ENCODE measurements around the gene CYBRD1.

CYBRD1 gene

DNA sequence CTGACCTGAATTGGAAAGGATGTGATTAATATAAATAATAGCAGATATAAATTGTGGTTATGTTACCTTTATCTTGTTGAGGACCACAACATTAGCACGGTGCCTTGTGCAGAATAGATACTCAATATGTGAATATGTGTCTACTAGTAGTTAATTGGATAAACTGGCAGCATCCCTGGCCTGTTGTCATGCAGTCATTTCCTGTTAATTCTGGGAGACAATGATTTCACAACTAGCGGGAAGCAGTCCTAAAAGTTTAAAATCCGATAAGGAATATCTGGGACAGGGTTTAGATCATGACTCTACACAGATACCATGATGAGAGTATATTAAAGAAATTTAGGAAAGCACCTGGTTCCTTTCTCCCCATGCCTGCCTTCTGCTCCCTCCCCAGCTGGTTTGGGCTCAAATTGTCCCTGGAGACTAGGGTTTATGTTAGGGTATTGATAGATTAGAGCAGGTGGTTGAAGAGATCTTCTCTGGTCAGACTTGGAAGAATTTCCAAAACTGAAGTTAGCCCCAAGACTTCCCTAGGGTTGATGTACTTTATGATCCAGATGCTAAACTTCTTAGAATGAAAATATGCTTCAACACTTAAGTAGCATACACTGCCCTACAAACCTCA is 32.8 kb downstream of the CYBRD1 start:
- DNase-seq, result no peak

DNA sequence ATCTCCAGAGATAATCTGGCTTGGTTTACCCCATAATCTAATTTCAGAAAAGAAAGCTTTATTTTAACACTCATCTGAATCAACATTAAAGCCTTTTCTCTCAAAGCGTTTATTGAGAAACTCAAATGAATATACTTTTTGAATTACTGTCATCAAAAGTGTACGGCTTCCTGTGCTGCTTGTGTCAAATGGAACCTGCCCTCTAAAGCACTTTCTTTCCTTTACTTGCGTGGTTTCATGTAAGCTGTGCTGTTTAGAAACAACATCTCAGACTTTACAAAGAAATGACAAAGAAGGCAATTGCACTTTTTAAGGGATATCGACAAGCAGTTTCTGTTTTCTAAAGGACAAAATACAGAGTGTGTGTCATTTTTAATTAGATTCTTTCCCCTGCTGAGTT is 35.1 kb downstream of the CYBRD1 start:
- DNase-seq, result no peak

DNA sequence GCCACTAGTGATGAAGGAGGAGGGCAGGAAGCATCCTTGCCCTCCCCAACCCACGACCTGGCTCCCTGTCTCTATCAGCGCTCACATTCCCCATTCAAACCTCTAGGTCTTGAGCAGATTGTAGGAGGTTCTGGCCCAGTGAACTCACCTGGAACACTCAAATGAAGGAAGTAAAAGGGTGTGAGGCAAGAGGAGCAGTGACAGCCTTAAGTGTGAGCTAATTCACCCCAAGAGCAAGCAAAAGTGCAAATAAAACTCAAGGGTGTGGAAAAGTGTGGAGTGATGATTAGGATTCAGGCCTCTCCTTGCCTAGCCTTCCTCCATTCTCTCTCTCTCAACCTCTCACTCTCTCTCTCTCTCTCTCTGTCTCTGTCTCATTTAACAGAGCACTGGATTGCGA is 41.0 kb downstream of the CYBRD1 start:
- DNase-seq, result no peak

DNA sequence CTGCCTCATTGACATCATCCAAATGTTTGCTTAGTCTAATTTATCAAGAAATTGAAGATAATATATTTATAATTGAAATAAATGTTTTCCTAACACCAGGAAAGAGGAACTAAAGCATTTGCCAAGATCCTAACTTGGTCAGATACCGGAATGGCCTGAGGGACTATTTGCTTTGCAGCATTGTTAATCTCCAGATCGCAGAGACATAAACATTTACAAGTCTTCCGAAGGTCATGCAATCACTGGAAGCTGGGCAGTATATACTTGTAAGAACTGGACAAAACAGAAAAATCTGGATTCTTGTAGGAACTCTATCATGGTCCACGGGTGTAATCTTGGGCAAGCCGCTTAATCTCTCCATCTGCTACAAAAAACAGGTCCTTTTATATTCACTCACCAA is 42.2 kb downstream of the CYBRD1 start:
- no peak for DNase-seq

DNA sequence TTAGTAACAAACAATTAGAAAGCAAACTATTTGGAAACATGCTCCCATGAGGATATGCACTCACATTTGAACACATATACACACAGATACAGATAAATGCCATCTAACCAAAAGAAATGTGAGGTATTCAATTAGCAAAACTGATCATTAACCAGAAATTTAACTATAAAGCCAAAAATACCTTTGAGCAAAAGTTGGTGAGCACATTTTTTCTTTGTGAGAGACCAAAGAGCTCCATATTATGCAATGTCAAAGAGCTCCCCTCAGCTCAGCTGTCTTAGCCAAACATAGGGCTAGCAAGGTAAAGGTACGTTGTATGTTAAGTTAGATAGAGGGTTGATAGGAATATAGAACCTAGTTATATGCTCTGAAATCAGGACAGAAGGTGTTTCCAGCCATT is 43.8 kb downstream of the CYBRD1 start:
- DNase-seq, result no peak

DNA sequence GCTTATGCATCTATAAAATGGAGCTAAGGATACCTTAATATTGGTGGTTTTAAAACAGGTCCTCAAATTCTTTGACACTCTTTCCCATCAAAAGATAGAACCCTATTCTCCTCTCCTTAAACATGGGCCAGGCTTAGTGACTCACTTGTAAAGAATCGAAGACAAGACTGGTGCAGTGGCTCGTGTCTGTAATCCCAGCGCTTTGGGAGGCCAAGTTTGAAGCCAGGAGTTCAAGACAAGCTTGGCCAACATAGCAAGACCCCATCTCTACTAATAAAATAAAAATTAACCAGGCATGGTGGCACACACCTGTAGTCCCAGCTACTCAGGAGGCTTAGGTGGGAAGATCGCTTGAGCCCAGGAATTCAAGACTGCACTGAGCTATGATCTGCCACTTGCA is 44.5 kb downstream of the CYBRD1 start:
- DNase-seq, result no peak

DNA sequence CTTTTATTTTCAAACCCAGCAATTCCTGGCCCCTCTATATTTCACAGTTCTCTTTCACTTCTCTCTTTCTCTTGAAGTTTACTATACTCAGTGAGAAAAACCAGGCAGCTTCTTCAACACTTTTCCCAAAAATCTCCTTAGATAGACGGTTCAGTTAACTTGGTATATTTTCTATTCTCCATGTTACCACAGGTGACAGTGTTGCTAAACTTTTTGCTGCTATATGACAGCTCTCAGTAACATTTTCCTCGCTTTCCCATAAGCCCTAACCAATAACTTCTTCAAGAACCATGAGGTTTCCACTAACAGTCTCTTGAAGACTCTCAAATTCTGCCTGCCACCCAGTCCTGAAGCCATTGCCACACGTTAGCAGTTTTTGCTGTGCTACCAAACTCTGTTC is 45.8 kb downstream of the CYBRD1 start:
- no peak for DNase-seq

DNA sequence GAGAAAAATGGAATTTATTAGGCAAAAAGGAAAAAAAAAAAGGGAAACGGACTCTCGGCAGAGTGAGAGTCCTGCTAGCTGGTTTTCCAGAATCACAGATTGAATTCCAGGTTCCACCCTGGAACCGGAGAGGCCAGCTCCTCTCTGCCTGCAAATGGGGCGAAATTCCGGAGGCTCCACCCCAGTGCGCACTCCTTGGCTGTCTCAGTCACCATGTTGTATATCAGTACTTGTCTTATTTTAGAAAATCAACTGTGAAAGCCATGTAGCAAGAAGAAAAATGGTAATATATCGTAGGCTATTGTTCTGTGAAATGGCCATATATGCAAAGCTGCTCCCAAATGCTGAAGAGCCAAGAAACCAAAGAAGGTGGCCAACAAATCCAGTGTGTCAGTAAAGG is 49.4 kb downstream of the CYBRD1 start:
- DNase-seq, result no peak

DNA sequence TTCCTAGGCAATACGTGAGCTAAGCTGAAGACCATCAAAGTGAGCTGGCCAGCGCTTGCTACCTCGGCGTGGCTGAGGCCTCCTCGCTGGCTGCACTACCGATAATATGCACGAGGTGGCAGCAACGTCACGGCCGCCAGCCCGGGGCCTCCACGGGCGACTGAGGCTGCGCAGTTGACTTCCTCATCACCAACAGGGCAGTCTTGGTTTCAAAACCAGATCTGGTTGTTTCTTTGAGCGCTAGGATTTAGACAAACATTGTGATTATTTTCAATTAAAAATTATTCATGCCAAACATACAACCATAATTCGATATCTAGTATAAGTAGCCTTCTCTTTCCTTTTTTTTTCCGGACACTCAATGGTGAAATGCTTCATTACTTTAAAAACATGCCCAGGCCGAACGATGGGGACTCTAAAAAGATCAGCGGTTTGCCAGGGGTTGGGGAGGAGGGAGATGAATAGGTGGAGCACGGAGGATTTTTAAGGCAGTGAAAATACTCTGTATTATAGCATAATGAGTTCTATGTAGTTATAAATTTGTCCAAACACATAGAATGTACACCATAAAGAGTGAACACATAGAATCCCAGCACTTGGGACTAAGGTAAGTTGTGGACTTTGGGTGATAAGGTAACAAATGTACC is 52.0 kb downstream of the CYBRD1 start:
- DNase-seq, result peak; percentile 83 to 91 (median 90)

DNA sequence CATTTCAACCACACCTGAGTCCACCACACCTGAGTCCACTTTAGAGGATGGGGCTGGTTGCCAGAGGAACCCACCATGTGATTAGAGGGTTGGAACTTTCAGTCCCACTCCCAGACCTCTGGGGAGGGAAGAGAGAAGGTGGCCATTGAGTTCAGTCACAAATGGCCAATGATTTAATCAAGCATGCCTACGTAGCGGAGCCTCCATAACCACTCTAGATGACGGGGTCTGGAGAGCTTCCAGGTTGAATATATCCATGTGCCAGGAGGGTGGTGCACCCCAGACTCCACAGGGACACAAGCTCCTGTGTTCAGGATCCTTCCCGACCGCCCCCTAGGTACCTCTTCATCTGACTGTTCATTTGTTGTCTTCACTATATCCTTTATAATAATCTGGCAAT is 53.3 kb downstream of the CYBRD1 start:
- no peak for DNase-seq

DNA sequence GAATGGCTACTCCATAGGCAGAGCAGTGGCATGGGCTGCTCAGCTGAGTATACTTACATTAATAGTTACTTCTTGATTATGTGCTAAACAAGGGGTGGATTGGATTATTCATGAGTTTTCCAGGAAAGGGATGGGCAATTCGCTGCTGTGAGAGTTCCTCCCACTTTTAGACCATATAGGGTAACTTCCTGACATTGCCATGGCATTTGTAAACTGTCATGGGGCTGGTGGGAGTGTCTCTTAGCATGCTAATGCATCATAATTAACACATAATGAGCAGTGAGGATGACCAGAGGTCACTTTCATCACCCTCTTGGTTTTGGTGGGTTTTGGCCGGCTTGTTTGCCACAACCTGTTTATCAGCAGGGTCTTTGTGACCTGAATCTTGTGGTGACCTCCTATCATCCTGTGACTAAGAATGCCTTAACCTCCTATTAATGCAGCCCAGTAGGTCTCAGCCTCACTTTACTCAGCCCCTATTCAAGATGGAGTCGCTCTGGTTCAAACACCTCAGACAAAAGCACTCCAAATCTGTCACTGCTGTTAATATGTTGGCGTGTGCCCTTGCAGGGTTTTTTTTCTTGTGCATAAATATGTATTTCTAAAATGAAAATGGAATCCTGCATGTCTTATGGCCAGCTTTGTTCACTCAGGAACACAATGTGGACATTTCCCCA is 56.0 kb downstream of the CYBRD1 start:
- DNase-seq, result no peak

DNA sequence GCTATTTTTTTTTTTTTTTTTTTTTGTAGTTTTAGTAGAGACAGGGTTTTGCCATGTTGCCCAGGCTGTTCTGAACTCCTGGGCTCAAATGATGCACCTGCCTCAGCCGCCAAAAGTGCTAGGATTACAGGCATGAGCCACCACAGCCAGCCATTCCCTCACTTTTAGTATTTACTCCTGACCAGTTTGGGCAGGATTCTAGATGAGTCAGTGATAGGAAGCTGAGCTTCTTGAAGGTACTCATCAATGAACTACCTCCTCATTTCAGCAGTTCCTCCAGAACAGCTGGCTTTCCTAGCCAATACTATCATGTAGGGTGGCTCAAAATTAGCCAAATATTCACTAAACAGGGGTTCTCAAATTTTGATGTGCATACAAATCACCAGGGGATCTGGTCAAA is 57.2 kb downstream of the CYBRD1 start:
- no peak for DNase-seq

DNA sequence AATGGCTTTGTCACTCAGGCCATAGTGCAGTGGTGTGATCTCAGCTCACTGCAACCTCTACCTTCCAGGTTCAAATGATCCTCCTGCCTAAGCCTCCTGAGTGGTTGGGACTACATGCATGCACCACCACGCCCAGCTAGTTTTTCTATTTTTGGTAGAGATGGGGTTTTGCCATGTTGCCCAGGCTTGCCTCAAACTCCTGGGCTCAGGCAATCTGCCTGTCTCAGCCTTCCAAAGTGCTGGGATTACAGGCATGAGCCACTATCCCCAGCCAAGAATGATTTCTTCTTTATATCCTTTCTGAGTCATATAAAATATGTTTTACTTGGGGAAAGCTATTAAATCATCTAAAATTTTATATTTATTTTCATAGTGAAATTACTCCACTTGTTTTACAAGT is 61.3 kb downstream of the CYBRD1 start:
- no peak for DNase-seq

DNA sequence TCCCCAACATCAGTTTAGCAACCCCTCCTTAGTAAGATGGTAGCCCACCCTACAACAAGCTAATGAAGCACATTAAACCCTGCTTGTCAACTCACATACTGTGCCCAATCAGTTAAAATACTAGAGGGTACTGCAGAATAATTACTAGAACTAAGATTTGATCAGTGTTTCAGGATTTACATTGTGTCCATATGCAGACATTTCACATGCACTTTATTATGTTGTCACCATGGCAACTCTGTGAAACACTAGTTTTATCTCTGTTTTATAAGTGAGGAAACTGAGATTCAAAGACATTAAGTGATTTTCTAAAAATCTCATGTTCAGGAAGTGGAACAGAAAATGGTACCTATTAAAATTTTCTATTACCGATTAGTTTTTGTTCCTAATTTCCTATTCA is 61.7 kb downstream of the CYBRD1 start:
- DNase-seq, result no peak

DNA sequence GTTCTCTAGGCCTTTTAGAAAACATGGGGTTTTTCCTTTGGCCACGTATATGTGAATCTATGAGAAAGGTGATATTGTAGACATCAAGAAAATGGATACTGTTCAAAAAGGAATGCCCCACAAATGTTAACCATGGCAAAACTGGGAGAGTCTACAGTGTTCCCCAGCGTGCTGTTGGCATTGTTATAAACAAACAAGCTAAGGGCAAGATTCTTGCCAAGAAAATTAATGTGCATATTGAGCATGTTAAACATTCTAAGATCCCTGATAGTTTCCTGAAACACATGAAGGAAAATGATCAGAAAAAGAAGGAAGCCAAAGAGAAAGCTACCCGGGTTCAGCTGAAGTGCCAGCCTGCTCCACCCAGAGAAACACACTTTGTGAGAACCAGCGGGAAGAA is 64.9 kb downstream of the CYBRD1 start:
- no peak for DNase-seq

DNA sequence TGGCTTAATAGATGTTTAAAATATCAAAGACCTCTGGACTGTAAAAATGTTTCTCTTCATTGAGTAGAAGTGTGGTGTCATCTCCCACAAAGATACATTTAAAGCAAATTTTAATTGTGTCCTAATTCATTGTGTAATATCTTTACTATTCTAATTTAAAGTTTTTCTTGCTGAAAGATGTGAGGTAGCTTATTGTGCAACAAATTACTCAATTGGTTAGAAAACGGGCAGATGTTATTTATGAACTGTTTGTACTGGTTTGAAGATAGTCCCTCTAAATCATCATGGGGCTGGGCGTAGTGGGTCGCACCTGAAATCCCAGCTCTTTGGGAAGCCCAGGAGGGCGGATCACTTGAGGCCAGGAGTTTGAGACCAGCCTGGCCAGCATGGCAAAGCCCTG is 65.3 kb downstream of the CYBRD1 start:
- DNase-seq, result no peak

DNA sequence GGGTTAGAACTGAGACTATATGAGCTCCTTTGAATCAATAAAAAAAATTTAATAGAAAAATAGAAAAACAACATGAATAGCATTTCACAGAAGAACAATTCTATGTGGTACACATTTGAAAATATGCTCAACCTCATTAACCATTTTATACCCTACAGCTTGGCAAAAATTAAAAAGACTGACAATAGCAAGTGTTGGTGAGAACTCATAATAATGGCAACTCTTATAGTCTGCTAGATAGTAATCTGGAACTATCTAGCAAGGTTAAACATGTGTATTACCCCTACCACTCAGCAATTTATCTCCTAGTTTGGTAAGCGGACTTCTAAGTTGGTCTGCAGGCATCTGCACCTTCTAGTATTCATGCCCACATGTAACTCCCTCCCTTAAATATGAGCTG is 67.8 kb downstream of the CYBRD1 start:
- DNase-seq, result no peak

DNA sequence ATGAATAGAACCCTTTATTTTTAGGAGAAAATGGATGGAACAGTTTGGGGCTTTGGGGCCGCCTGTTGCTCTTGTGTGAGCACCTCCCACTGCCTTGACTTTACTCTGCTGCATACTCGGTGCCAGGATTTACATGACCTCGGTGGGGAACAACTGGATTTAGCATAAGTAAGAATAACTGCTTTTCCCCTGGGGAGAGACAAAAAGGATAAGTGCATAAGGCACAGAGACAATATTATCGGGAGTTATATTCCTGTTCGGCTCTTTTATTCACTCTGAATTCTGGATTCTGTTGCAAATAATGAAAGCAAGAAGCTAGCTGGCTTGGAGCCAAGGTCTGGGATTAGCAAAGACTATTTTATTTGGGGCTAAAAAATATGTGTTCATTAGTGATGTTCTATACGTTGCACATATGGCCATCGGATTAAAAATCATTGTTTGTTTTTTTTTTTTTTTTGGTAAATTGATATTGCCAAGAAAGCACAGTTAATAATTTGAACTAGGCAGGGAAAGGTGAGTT is 69.8 kb downstream of the CYBRD1 start:
- no peak for DNase-seq

DNA sequence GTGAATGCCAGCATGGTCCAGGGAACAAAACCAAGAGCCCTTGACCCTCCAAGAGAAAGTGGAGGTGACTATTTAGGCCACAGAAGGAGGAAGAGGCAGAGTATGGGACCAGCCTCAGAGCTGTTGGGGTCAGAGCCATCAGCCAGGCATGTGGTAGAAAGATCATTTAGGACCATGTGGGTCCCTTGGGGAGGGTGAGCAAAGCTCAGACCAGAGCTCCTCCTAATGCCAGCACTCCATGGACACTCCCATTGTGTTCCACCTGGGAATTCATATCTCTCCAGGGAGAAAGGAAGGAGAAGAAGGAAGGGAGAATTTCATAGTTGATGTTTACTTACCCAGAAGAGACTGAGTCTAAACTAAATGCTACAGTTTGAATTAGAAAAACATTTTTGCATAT is 73.2 kb downstream of the CYBRD1 start:
- DNase-seq, result no peak

DNA sequence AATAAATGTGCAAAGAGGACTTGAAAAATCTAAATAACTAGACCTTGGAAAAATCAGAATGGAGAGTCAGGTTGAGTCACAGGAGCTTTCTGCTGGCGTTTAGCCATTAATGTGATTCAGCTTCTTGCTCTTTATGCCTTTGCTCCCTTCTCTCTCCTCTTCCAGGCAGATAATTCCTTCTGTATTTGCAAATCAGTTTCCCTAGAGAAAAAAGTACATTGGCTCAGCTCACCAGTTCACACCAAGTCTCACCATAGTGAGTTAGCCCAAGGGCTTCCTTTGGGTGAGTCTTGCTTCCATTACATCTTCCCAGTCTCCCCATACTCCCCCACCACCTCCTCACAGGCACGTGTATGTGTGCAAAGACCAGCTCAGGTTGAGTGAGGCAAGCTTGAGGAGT is 73.6 kb downstream of the CYBRD1 start:
- no peak for DNase-seq

DNA sequence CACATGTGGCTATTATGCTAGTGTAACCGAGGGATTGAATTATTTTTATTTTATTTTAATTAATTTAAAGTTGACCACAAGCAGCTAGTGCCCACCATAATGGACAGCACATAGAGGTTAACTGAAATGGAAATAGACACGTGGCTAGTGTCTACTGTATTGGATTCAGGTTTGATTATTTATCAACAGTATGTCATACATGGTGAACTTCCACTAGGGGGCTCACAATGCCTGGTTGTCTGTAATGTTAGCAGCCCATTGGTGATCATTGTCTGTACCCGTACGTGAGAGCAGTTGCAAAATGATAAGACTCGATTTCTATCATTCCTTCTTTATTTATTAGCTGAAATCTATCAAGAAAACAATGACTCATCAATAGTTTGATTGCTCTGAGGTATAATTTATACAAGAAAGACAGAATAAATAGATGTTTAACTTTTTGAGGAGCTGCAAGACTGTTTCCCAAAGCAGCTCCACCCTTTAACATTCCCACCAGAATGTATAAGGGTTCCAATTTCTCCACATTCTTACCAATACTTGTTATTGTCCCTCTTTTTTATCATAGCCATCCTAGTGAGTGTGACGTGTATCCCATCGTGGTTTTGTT is 76.5 kb downstream of the CYBRD1 start:
- peak; percentile 60 to 82 (median 70) for DNase-seq

DNA sequence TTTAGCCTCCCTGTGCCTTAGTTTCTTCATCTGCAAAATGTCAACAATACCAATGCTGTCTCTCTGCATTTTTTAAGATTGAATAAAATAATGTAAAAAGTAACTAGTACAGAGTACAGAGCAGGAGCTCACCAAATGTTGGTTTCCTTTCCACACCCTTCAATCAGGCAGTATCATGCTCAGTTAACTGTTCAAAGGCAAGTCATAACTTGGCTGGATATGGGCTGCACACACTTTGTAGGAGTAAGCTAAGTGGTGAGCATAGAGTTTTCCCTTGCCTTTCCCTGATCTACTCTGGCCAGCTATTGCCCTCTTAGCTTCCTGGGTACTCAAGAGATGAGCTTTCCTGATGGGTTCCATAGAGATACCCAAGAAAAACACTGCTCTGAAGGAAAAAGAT is 77.9 kb downstream of the CYBRD1 start:
- no peak for DNase-seq

DNA sequence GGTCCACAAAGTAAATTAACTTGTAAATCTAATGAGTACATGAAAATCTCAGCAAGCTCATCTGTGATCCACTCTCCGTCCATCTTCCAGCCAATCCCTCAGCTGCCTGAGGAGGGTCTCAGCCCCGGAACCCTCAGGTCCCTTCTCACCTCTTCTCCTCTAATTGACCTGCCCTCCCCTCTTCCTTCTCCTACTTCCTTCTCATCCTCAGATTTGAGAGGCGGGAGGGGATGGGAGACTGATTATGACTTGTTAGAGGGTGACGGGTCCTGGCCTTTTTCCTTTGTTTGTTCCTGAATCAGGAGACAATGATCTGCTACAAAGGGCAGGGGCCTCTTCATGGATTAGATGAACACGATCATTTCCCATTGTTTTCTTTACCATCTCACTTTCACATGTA is 80.1 kb downstream of the CYBRD1 start:
- DNase-seq, result no peak

All from suppressor macrophage (primary cell).